Renal pelvis (tissue), 4 donors: ENCODE results near the gene ARHGEF25. TPM values are rescaled to one million over a fixed set of nuclear protein-coding genes. Genes with fewer than 3 reads are reported as not detected.
"Not testable (repeated sequence)": the region's sequence is repeated elsewhere in the genome, so short reads cannot be mapped to it uniquely, and the experiment has no call there.

Experiments
- DNase-seq: peaks from one replicate; pipeline ENCODE4 v3.0.0-alpha.2; 2013
- polyA plus RNA-seq, 3 donors: library from polyadenylated mRNA; unstranded; fragments of 120-200 nt; gene quantifications; one replicate each; pipeline ENCODE4 v1.2.1, GENCODE V29; 2013; ENCODE audit not compliant: insufficient read length in 3 of 3

The ARHGEF25 gene
- polyA plus RNA-seq, 3 donors: 24.9 to 33.9 (median 33.4) TPM

GRCh38 chr12:57632073-57632957, 21.1 kb downstream of the ARHGEF25 start:
- DNase-seq: no peak

DNA sequence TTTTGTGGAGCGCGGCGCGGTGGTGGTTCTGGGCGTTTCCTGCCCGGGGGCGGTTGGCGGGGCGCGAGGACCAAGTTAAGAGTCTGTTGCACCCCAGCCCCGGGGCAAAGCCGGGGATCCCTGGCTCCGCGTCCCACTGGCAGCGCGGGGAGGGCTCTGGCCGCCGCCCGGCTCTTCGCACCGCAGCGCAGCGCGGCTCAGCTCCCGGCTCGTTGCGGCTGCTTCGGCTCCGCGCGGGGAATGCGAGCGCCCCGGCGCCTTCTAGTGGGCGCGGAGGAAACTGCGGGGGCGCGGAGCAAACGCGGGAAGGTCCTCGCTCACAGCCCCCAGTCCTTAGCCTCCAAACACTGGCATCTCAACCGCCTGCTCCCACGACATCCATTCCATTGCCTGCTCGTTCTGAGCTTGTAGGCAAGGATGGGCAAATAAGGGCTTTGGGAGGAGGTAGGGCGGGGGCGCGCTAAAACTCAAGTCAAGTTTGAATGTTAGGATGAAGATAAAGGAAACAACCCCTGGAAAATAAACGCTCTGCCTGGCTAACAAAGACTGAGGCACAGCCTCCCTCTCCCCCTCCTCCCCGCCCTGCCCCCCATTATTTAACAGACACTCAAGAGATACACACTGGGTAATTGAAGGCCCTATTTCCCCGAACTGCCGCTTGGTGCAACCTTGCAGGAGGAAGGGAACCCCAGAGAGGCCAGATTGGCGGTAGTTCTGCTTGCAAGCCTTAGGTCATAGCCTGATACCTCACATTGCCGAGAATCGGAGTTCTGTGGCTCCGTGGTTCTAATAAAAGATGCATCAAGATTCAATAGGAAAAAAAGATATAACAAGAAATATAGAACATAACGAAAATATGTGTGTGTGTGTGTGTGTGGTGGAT, 22.0 kb downstream of the ARHGEF25 start, which contains the start of gene B4GALNT1:
Gene B4GALNT1 (minus strand): TSS at position 244 of the 883 bp plus-strand sequence. CDS start 1,069 bp downstream, outside the sequence.
- DNase-seq: no peak

GRCh38 chr12:57636731-57637130, 25.5 kb downstream of the ARHGEF25 start:
- DNase-seq: not testable (repeated sequence)

GRCh38 chr12:57637364-57637763, 26.1 kb downstream of the ARHGEF25 start:
- no peak for DNase-seq

GRCh38 chr12:57638096-57638495, 26.9 kb downstream of the ARHGEF25 start:
- DNase-seq: no peak

DNA sequence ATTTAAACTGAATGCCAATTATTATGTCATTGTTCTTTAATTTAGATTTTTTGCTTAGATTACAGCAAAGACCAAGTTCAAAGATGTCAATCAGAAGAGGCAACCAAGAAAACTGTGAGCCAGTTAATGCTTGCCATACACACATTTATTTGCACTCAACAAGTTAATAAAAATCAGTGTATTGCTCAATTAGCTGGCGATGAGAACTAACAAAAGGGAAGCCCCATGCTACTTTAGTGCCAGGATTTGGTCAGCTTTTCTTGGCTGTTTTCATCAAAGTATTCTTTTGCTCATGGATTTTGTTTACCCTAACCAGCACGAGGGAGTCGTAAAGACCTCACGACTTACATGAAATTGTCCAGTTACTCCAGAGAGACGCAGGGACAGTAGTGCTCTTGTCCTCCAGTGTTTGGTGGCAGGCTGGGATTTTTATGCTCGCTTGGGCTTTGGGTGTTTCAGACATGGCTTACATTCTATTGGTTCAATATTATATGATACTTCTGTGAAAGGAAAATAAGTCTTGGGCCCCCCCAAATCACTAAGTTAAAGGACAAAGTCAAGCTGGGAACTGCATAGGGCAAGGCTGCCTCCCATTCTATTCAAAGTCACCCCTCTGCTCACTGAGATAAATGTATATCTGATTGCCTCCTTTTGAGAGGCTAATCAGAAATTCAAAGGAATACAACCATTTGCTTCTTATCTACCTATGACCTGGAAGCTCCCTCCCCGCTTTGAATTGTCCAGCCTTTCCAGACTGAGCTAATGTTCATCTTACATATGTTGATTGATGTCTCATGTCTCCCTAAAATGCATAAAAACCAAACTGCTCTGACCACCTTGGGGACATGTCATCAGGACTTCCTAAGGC, 29.2 kb downstream of the ARHGEF25 start:
- DNase-seq: no peak

- DNase-seq: no peak
Observed at GRCh38 chr12:57641699-57642442, 30.6 kb downstream of the ARHGEF25 start.

- DNase-seq: not testable (repeated sequence)
Observed at GRCh38 chr12:57645990-57646658, 34.9 kb downstream of the ARHGEF25 start.

GRCh38 chr12:57646659-57647049, 35.4 kb downstream of the ARHGEF25 start:
- DNase-seq: not testable (repeated sequence)

DNA sequence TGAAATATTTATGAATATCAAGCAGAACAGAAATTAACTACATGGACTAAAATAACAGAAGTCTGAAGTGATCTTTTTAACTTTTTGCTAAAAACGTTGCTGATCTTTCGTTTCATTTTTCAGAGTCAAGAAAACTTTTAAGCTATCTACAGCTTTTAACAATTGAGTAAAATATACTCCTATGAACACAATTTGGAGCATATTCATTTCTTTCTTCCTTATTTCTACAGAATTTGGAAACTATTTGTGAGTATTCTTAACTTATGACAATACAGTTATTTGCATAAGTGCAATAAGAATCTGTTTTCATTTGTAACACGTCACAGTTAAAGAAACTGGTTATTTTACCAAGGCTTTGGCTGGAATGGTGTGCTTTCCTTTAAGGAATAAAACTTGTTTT, 42.8 kb downstream of the ARHGEF25 start:
- no peak for DNase-seq

GRCh38 chr12:57655541-57656240, 44.5 kb downstream of the ARHGEF25 start:
- DNase-seq: no peak

- not testable (repeated sequence) for DNase-seq
Observed at GRCh38 chr12:57656408-57656807, 45.2 kb downstream of the ARHGEF25 start.

- no peak for DNase-seq
Observed at GRCh38 chr12:57657744-57658143, 46.5 kb downstream of the ARHGEF25 start.

GRCh38 chr12:57658890-57659289, 47.7 kb downstream of the ARHGEF25 start:
- DNase-seq: no peak

- no peak for DNase-seq
Observed at GRCh38 chr12:57661376-57661775, 50.1 kb downstream of the ARHGEF25 start.

DNA sequence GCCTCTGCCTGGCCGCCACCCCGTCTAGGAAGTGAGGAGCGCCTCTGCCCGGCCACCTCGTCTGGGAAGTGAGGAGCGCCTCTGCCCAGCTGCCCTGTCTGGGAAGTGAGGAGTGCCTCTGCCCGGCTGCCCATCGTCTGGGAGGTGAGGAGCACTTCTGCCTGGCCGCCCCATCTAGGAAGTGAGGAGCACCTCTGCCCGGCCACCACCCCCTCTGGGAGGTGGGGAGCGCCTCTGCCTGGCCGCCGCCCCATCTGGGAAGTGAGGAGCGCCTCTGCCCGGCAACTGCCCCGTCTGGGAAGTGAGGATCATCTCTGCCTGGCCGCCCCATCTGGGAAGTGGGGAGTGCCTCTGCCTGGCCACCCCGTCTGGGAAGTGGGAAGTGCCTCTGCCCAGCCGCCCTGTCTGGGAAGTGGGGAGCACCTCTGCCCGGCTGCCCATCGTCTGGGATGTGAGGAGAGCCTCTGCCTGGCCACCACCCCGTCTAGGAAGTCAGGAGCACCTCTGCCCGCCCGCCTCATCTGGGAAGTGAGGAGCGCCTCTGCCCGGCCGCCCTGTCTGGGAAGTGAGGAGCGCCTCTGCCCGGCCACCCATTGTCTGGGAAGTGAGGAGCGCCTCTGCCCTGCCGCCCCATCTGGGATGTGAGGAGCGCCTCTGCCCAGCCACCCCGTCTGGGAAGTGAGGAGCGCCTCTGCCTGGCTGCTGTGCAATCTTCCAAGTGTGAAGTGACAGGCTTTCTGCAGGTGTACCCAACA, 54.0 kb downstream of the ARHGEF25 start:
- DNase-seq: not testable (repeated sequence)
